ENCODE measurements around the gene SNX4.

GRCh38 chr3:125410922-125411321 is 109.1 kb downstream of the SNX4 start:
- no peak for TF ChIP-seq EZH2 (IDR thresholded peaks at IDR 0.05; ENCODE audit: borderline replicate concordance, low read length)
- TF ChIP-seq CTCF (IDR thresholded peaks at IDR 0.05; ENCODE audit: low read length), result no peak
